Activated naive CD4-positive, alpha-beta T cell treated with anti-CD3 and anti-CD28 coated beads, Interleukin-2, amount 50 U/mL, for 24 hours (primary cell): ENCODE results near the gene PDE8A.
A peak's percentile ranks its signal among the peaks of the same experiment; 100 is the strongest.
"Not testable (repeated sequence)": the region's sequence is repeated elsewhere in the genome, so short reads cannot be mapped to it uniquely, and the experiment has no call there.

Experiments
- H3K27ac Mint-ChIP-seq: one replicate; pipeline ENCODE4 v1.8.0; 2021; ENCODE audit warnings: mild to moderate bottlenecking, mixed read lengths
- H3K27me3 Mint-ChIP-seq: one replicate; pipeline ENCODE4 v1.8.0; 2021; ENCODE audit warnings: mixed read lengths
- H3K36me3 Mint-ChIP-seq: one replicate; pipeline ENCODE4 v1.8.0; 2021; ENCODE audit warnings: mixed read lengths
- H3K4me1 Mint-ChIP-seq: one replicate; pipeline ENCODE4 v1.8.0; 2021; ENCODE audit warnings: mixed read lengths
- H3K4me3 Mint-ChIP-seq: one replicate; pipeline ENCODE4 v1.8.0; 2021; ENCODE audit warnings: mild to moderate bottlenecking, mixed read lengths
- H3K9me3 Mint-ChIP-seq: one replicate; pipeline ENCODE4 v1.8.0; 2021; ENCODE audit warnings: mixed read lengths

The PDE8A gene

GRCh38 chr15:85150130-85150480 lies 168.4 kb downstream of the PDE8A start:
- Mint-ChIP-seq H3K9me3 (peaks cover 8% of the 10 kb centered on the region), H3K4me1 (peaks cover 27% of the 10 kb centered on the region), H3K36me3 (peaks cover 3% of the 10 kb centered on the region), H3K4me3 (no peak overlapping the region), H3K27me3 (no peaks in the 10 kb centered on the region), H3K27ac (no peak overlapping the region)

GRCh38 chr15:85151145-85151544 lies 169.5 kb downstream of the PDE8A start:
- Mint-ChIP-seq H3K27me3 (peaks cover 1% of the 10 kb centered on the region), H3K9me3 (peaks cover 8% of the 10 kb centered on the region), H3K4me3 (no peak overlapping the region), H3K36me3 (peaks cover 3% of the 10 kb centered on the region), H3K4me1 (peaks cover 27% of the 10 kb centered on the region), H3K27ac (no peak overlapping the region)

DNA sequence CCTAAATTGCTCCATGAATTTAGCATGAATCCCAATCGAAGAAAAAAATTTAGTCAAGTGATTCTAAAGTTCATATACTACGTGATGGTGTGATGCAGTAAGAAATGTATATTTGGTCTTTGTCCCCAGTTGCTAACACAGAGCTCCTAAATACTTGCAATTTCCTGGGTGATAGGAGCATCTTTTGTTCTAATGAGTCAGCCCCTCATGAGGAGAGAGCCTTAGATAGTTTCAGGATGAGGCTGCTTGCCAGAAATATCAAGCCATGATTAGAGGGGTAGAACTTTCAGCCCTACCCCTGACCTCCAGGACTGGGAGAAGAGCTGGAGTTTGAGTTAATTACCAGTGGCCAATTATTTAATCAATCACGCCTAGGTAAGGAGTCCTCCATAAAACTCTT lies 170.2 kb downstream of the PDE8A start:
- Mint-ChIP-seq H3K9me3 (peaks cover 8% of the 10 kb centered on the region), H3K4me3 (no peak overlapping the region)

GRCh38 chr15:85154061-85154460 lies 172.4 kb downstream of the PDE8A start:
- Mint-ChIP-seq H3K4me1 (peaks cover 17% of the 10 kb centered on the region), H3K27ac (no peak overlapping the region), H3K9me3 (peaks cover 8% of the 10 kb centered on the region), H3K4me3 (no peak overlapping the region), H3K27me3 (peaks cover 1% of the 10 kb centered on the region), H3K36me3 (peaks cover 3% of the 10 kb centered on the region)

More for the DNA sequence above, 170.2 kb downstream of the PDE8A start:
- Mint-ChIP-seq H3K36me3 (peaks cover 3% of the 10 kb centered on the region), H3K27me3 (peaks cover 1% of the 10 kb centered on the region), H3K27ac (no peak overlapping the region), H3K4me1 (peaks cover 27% of the 10 kb centered on the region)

GRCh38 chr15:85155360-85155759 lies 173.7 kb downstream of the PDE8A start:
- no peak overlapping the region for H3K4me3 Mint-ChIP-seq
- peaks cover 8% of the 10 kb centered on the region for H3K4me1 Mint-ChIP-seq
- peaks cover 3% of the 10 kb centered on the region for H3K27me3 Mint-ChIP-seq
- H3K27ac Mint-ChIP-seq = no peak overlapping the region
- H3K9me3 Mint-ChIP-seq = peaks cover 8% of the 10 kb centered on the region
- peaks cover 3% of the 10 kb centered on the region for H3K36me3 Mint-ChIP-seq

GRCh38 chr15:85155857-85156256 lies 174.2 kb downstream of the PDE8A start:
- Mint-ChIP-seq H3K9me3 (peaks cover 8% of the 10 kb centered on the region), H3K4me1 (peaks cover 8% of the 10 kb centered on the region), H3K27ac (no peak overlapping the region), H3K36me3 (peaks cover 3% of the 10 kb centered on the region), H3K27me3 (peaks cover 3% of the 10 kb centered on the region), H3K4me3 (no peak overlapping the region)

GRCh38 chr15:85157344-85157743 lies 175.7 kb downstream of the PDE8A start:
- Mint-ChIP-seq H3K4me3 (no peak overlapping the region), H3K27ac (no peak overlapping the region), H3K36me3 (peaks cover 6% of the 10 kb centered on the region), H3K4me1 (peaks cover 8% of the 10 kb centered on the region), H3K27me3 (peaks cover 3% of the 10 kb centered on the region), H3K9me3 (peaks cover 8% of the 10 kb centered on the region)

- Mint-ChIP-seq H3K4me1 (no peaks in the 10 kb centered on the region), H3K27me3 (peaks cover 4% of the 10 kb centered on the region)
These were observed 180.6 kb downstream of the PDE8A start for GRCh38 chr15:85162237-85162636.

GRCh38 chr15:85164841-85165466 lies 183.3 kb downstream of the PDE8A start:
- H3K9me3 Mint-ChIP-seq = no peaks in the 10 kb centered on the region
- H3K4me3 Mint-ChIP-seq = no peak overlapping the region
- H3K27ac Mint-ChIP-seq = no peak overlapping the region
- H3K4me1 Mint-ChIP-seq = no peaks in the 10 kb centered on the region
- peaks cover 11% of the 10 kb centered on the region for H3K27me3 Mint-ChIP-seq
- H3K36me3 Mint-ChIP-seq = peaks cover 4% of the 10 kb centered on the region

More at GRCh38 chr15:85162237-85162636, 180.6 kb downstream of the PDE8A start:
- Mint-ChIP-seq H3K27ac (no peak overlapping the region), H3K9me3 (no peaks in the 10 kb centered on the region), H3K36me3 (peaks cover 4% of the 10 kb centered on the region), H3K4me3 (no peak overlapping the region)

DNA sequence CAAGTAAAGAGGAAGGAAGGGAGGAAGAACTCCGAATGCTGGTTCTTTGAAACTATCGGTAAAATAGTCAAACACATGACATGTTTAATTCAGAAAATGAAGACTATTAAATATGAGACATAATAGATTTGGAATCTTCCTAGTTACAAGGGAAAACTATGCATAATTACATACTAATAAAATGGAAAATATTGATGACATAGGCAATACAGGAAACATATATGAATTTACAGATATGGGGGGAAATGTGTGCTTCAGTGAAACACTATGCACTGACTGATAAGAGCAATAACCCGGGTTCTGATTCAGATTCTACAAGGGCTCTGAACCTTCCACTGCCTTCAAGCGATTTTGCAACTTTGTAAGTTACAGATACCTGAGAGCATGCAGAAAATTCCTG lies 185.9 kb downstream of the PDE8A start:
- H3K9me3 Mint-ChIP-seq = no peaks in the 10 kb centered on the region
- H3K36me3 Mint-ChIP-seq = peaks cover 2% of the 10 kb centered on the region
- H3K4me3 Mint-ChIP-seq = no peak overlapping the region
- peaks cover 24% of the 10 kb centered on the region for H3K27me3 Mint-ChIP-seq
- no peak overlapping the region for H3K27ac Mint-ChIP-seq
- H3K4me1 Mint-ChIP-seq = no peaks in the 10 kb centered on the region

DNA sequence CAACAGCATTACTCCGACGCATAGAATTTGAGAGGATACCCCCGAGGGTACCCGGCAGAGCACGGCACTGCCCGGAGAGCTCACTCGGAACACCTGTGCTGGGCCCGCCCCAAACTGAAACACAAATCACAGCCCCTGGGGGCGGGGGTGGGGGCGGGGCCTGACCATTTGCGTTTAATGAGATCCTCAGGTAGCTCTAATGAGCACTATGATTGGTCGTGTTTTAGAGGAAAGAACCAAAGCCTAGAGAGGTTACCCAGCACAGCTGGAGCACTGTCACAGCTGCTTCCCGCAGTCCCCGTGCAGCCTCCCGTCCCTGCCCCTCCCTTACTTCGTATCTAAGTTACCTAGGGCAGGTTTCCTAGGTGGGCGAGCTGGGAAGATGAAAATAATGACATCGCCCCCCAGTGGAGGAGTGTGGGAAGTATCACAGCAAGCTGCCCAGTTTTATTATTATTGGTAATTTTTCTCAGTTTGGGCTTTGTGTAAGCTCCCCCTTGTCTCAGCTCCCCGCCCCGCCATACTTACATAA lies 187.1 kb downstream of the PDE8A start:
- no peaks in the 10 kb centered on the region for H3K9me3 Mint-ChIP-seq
- no peaks in the 10 kb centered on the region for H3K4me1 Mint-ChIP-seq
- peaks cover 28% of the 10 kb centered on the region for H3K27me3 Mint-ChIP-seq
- H3K27ac Mint-ChIP-seq = no peak overlapping the region
- H3K4me3 Mint-ChIP-seq = no peak overlapping the region
- H3K36me3 Mint-ChIP-seq = peaks cover 2% of the 10 kb centered on the region

DNA sequence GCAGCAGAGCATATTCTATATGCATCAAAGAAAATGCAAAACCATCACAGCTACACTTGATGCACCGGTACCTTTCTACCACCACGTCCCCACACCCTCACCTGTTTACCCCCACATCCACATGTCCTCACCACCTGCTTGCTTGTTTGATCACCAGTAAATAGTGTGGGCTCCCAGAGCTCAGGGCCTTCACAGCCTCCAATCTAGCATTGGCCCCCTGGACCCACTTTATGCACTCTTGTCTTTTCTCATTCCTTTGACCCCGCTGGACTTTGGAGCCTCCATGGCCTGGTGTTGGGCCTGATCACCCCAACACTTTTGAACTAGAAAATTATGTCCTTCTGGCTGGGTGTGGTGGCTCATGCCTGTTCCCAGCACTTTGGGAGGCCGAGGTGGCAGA lies 190.1 kb downstream of the PDE8A start:
- H3K36me3 Mint-ChIP-seq = peaks cover 2% of the 10 kb centered on the region
- H3K4me1 Mint-ChIP-seq = no peaks in the 10 kb centered on the region
- no peaks in the 10 kb centered on the region for H3K9me3 Mint-ChIP-seq
- no peak overlapping the region for H3K4me3 Mint-ChIP-seq
- peaks cover 26% of the 10 kb centered on the region for H3K27me3 Mint-ChIP-seq
- peak overlapping the region; percentile 3 for H3K27ac Mint-ChIP-seq

DNA sequence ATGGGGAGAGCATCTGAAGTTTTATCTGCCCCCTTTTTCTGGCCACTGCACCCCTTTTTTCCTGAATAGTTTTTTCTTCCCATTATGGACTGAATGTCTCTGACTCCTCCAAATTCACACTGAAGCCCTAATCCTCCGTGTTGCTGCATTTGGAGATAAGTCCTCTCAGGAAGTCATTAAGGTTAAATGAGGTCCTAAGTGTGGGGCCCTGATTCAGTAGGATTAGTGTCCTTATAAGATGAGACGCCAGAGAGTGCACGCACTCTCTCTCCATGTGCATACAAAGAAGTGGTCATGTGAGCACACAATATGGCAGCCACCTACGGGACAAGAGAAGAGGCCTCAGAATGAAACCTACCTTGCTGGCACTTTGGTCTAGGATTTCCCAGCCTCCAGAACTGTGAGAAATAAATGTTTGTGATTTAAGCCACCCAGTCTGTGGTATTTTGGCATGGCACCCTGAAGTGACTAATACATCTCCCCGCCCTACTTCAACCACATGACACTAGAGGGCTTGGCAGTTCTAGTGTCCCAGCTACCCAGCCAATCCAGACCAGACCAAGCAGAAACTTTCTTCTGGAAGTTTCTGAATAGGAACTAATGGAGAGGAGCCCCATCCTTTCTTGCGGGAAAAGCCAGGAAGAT lies 191.3 kb downstream of the PDE8A start:
- Mint-ChIP-seq H3K36me3 (peaks cover 2% of the 10 kb centered on the region), H3K4me1 (no peaks in the 10 kb centered on the region), H3K27ac (no peak overlapping the region), H3K27me3 (peaks cover 22% of the 10 kb centered on the region), H3K4me3 (no peak overlapping the region), H3K9me3 (no peaks in the 10 kb centered on the region)

- H3K36me3 Mint-ChIP-seq, H3K9me3 Mint-ChIP-seq, H3K4me3 Mint-ChIP-seq, H3K4me1 Mint-ChIP-seq, H3K27ac Mint-ChIP-seq: not testable (repeated sequence)
- H3K27me3 Mint-ChIP-seq = peaks cover 22% of the 10 kb centered on the region
These were observed 192.0 kb downstream of the PDE8A start for GRCh38 chr15:85173630-85174029.

GRCh38 chr15:85174521-85174920 lies 192.9 kb downstream of the PDE8A start:
- Mint-ChIP-seq H3K4me3 (no peak overlapping the region), H3K9me3 (no peaks in the 10 kb centered on the region), H3K27ac (no peak overlapping the region), H3K4me1 (no peaks in the 10 kb centered on the region), H3K36me3 (peaks cover 2% of the 10 kb centered on the region), H3K27me3 (peaks cover 17% of the 10 kb centered on the region)

DNA sequence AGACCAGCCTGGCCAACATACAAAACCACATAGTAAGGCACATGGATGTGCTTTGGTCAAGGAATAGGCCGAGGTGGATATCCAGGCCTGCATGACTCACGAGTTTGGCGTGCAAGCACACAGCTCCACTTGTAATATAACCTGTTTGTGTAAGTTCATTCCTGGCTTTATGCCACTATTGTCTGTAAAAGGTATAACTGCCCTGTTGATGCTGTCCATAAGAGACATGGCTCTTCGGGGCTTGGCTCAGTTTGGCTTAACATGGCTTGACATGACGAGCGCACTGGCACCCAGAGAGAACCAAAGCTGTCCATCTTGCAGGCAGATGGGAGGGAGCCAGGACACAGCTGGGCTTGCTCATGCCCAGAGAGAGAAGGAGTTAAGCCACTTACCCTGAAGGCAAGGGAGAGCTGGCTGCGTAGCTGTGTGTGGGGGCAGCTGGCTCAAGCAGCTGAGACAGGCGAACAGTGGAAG lies 195.4 kb downstream of the PDE8A start:
- not testable (repeated sequence) for H3K9me3 Mint-ChIP-seq, H3K27me3 Mint-ChIP-seq, H3K27ac Mint-ChIP-seq, H3K4me1 Mint-ChIP-seq, H3K36me3 Mint-ChIP-seq, H3K4me3 Mint-ChIP-seq
